Fibroblast of villous mesenchyme (primary cell): ENCODE measurements around the gene KLHL33. TPM values are rescaled to one million over a fixed set of nuclear protein-coding genes. Genes with fewer than 3 reads are reported as not detected.

Source experiments
- DNase-seq: peaks from one replicate; pipeline ENCODE4 v3.0.0-alpha.2; 2010; ENCODE audit warnings: low read depth
- H3K4me3 ChIP-seq: 2 replicates; pipeline ENCODE4 v1.5.1; 2011; ENCODE audit warnings: low read depth, mild to moderate bottlenecking, low read length
- total RNA-seq: library from RNA; depleted of rRNA; stranded (reverse); fragments of >200 nt; gene quantifications from 2 replicates; pipeline ENCODE4 v1.2.3, GENCODE V29; 2012
- TF ChIP-seq, protein P1 (sequence below): IDR thresholded peaks from 2 replicates; pipeline ENCODE4 v1.5.1; 2012; ENCODE audit warnings: low read depth, mild to moderate bottlenecking, low read length; ENCODE audit not compliant: insufficient read depth

The KLHL33 gene
- total RNA-seq, 1 donor, result 0.43 TPM

DNA sequence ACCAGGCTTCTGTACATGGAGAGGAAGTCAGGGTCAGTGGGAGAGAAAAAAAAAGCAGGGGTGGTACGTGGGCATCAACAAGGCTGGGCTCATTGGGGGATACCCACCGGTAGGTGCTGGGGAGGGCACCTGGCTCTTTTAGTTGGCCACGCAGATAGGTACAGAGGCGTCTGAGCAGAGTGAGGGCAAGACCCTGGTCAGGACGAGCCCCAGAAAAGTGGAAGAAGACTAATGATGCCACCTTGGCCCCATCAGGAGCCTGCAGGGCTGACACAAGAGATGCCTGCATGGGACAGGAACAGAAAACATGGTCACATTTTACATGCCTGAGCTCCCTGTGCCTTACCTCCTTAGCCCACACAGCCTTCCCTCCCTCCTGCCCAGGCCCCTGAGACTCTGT is 52.3 kb downstream of the KLHL33 start:
- no peak for DNase-seq
- TF ChIP-seq, protein P1, sequence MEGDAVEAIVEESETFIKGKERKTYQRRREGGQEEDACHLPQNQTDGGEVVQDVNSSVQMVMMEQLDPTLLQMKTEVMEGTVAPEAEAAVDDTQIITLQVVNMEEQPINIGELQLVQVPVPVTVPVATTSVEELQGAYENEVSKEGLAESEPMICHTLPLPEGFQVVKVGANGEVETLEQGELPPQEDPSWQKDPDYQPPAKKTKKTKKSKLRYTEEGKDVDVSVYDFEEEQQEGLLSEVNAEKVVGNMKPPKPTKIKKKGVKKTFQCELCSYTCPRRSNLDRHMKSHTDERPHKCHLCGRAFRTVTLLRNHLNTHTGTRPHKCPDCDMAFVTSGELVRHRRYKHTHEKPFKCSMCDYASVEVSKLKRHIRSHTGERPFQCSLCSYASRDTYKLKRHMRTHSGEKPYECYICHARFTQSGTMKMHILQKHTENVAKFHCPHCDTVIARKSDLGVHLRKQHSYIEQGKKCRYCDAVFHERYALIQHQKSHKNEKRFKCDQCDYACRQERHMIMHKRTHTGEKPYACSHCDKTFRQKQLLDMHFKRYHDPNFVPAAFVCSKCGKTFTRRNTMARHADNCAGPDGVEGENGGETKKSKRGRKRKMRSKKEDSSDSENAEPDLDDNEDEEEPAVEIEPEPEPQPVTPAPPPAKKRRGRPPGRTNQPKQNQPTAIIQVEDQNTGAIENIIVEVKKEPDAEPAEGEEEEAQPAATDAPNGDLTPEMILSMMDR, result no peak
- no peak overlapping the region for H3K4me3 ChIP-seq

DNA sequence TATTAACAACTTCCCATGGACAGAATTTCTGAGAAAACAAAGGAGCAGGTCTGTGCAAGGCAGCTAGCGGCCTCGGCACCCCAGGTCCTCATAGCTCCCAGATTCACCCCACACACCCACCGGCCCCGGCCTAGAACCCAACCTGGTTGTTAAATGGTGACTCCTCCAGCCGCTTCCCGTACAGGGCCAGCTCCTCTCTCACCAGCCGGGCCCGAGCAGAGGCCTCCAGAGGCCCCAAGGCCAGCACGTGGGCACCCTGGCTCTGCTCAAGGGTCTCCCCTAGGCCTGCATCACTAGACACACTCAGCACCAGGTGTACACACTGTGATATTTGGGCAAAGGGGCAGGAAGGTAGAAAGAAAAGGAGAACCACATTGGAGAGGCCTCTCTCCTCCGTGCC is 52.9 kb downstream of the KLHL33 start:
- TF ChIP-seq, protein P1, result no peak
- no peak overlapping the region for H3K4me3 ChIP-seq
- DNase-seq, result no peak

GRCh38 chr14:20382526-20382925 is 53.4 kb downstream of the KLHL33 start:
- no peak for DNase-seq
- TF ChIP-seq, protein P1, result no peak
- H3K4me3 ChIP-seq, result no peak overlapping the region

- no peak for DNase-seq
- H3K4me3 ChIP-seq, result no peak overlapping the region
- TF ChIP-seq, protein P1, result no peak
Observed at GRCh38 chr14:20381341-20381740, 54.6 kb downstream of the KLHL33 start.

GRCh38 chr14:20380681-20381080 is 55.3 kb downstream of the KLHL33 start:
- no peak for DNase-seq
- TF ChIP-seq, protein P1, result no peak
- H3K4me3 ChIP-seq, result no peak overlapping the region

DNA sequence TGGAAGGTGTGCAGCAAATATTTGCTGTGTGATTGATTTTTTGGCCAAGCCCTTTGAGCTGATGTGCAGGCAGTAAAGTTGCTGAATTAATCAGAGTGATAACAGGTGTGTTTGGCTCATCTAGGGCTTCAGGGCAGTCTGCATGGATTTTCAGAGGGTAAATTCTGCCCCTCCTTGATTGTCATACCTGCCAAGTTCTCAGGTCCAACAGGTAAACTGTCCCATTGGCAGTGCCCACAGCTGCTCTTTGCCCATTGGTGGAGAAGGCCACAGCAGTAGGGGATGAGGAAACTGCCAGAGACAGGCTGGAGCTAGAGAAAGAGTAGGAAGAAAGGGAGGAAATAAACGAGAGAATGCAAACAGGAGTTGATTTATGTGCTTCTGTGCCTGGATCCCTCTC is 56.2 kb downstream of the KLHL33 start:
- DNase-seq, result no peak
- TF ChIP-seq, protein P1, result no peak
- no peak overlapping the region for H3K4me3 ChIP-seq

- TF ChIP-seq, protein P1, result no peak
- no peak overlapping the region for H3K4me3 ChIP-seq
- no peak for DNase-seq
Observed at GRCh38 chr14:20377171-20377570, 58.8 kb downstream of the KLHL33 start.
